HG02970 (cell line): ENCODE results near the gene SGPP1.
"Not testable (repeated sequence)": the region's sequence is repeated elsewhere in the genome, so short reads cannot be mapped to it uniquely, and the experiment has no call there.

Experiments used
- ATAC-seq: cut with Tn5 transposase; IDR thresholded peaks from one replicate; pipeline ENCODE4 v1.9.1; 2021; ENCODE audit warnings: mild to moderate bottlenecking, moderate library complexity, moderate number of reproducible peaks; ENCODE audit not compliant: unreplicated experiment, low FRiP score

The SGPP1 gene

DNA sequence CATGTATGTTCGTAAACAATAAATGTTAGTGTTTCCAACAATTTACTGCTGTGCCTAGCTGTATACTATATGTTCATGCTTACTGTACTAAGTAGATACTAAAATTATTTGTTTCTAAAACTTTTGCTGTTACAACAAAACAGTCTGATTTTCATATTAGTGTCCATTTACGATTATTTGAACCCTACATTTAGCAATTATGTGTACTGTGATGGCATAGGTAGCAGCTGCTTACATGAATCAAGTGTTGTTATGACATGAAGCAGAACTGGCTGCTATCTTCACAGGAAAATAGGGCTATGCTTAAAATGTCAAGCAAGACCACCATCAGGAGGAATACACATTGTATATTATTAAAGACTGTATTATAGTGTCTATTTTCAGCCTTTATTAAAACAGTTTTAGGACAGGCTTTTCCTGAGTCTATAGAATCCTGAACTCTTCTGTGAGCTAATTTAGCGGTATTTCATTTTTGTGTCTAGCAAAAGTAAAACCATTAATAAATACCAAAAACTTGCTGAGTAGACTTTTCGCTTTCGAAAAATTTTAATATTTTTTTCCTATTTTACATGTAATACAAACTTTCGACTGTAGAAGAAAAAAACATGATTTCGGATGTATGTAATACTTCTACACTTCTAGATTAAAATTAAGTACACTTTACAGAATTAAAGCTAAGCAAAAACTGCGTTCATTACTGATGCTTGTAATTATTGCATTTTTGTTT is 85.0 kb downstream of the SGPP1 start:
- no peak for ATAC-seq

- ATAC-seq = peak; percentile 46
Observed at GRCh38 chr14:63642229-63642611, 85.6 kb downstream of the SGPP1 start.

DNA sequence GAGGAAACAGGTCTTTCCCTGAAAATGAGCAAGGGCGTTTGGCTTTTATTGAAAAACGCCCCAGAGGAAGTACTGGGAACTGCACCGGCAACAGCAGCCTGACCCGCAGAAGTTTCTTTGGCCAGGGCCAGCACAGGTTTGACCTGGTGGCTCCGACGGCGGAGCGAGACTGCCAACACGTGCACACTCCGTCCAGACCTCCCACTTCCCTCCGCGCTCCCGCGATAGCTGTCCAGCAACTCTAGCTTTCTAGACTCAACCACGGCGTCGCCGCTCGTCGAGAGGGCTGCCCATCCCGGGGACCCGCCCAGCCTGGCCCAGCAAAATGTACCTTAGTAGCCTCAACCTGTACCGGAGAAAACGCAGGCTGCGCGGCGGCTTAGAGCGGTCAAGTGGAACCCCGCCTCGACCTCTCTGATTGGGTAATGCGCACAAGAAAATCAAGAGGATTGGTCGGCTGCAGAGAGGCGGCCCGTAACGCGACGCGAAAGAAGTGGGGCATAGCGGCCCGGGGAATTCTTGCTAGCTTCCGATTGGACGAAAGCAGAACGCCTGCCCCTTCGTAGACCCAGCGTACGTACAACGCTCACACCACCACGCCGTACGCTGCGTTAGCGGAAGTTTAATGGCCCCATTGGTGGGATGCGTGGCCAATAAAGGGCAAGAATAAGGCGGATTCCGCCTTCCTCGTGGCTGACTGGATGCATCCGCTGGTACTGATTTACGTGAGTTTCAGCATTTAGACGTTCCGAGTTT is 86.2 kb downstream of the SGPP1 start, which contains the start of gene WDR89:
Gene WDR89, minus strand, starts transcription at position 399 of the 756 bp plus-strand sequence. CDS start 41,929 bp downstream, outside the sequence.
- peak; percentile 86 for ATAC-seq

DNA sequence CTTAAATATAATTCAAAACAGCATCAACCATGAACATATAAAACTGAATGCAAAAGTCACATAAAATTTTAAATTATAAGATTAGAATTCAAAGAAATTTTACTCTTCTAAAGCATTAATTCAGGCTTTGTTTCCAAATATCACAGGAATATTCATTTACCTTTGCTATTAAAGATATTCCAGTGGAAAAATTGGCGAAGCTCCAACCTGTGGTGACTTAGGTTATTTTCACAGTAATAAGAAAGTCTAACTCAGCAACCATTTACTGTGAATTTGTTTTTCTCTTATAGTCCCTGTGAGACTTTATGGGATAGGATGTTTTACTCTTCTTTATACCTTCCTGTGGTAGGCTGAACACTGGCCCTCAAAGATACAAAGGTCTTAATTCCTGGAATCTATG is 89.4 kb downstream of the SGPP1 start:
- ATAC-seq = no peak

DNA sequence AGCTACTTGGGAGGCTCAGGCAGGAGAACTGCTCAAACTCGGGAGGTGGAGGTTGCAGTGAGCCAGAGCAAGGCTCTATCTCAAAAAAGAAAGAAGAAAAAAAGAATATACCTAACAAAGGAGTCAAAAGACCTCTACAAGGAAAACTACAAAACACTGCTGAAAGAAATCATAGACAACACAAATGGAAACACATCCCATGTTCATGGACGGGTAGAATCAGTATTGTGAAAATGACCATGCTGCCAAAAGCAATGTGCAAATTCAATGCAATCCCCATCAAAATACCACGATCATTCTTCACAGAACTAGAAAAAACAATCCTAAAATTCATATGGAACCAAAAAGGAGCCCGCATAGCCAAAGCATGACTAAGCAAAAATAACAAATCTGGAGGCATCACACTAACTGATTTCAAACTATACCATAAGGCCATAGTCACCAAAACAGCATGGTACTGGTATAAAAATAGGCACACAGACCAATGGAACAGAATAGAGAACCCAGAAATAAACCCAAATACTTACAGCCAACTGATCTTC is 91.7 kb downstream of the SGPP1 start:
- not testable (repeated sequence) for ATAC-seq
